Right lobe of liver (tissue), 6 donors: Measurements from ENCODE around the gene AMMECR1L. TPM values are rescaled to one million over a fixed set of nuclear protein-coding genes. Genes with fewer than 3 reads are reported as not detected.
"Not testable (repeated sequence)": the region's sequence is repeated elsewhere in the genome, so short reads cannot be mapped to it uniquely, and the experiment has no call there.

Experiments used
- ATAC-seq, 4 donors: fragments of 200-7000 bp; cut with Tn5 transposase; one replicate each; pipeline ENCODE4 v1.9.1; 2020; ENCODE audit warnings: mild to moderate bottlenecking in 4 of 4, moderate library complexity in 4 of 4
- DNase-seq, 3 donors: peaks; one replicate each; pipeline ENCODE4 v3.0.0-alpha.2; 2020
- H3K27ac ChIP-seq, 3 donors: fragments of 200-600 bp; one replicate each; pipeline ENCODE4 v1.8.0; 2022
- H3K27me3 ChIP-seq, 2 donors: fragments of 200-600 bp; one replicate each; pipeline ENCODE4 v1.8.0; 2022
- H3K36me3 ChIP-seq, 4 donors: fragments of 200-600 bp; sonication (generic) in 1 of 4; one replicate each; pipeline versions ENCODE4 v1.5.1 to v1.8.0; 2017 to 2022; ENCODE audit warnings: control low read depth in 1 of 4
- H3K4me1 ChIP-seq, 4 donors: fragments of 200-600 bp; sonication (generic) in 1 of 4; one replicate each; pipeline versions ENCODE4 v1.5.1 to v1.8.0; 2017 to 2022; ENCODE audit warnings: control low read depth in 1 of 4
- H3K4me3 ChIP-seq, 3 donors: fragments of 200-600 bp; one replicate each; pipeline ENCODE4 v1.8.0; 2022
- H3K9me3 ChIP-seq, 4 donors: fragments of 200-600 bp; sonication (generic) in 1 of 4; one replicate each; pipeline versions ENCODE4 v1.5.1 to v1.8.0; 2017 to 2022; ENCODE audit warnings: control low read depth in 1 of 4
- POLR2A ChIP-seq: fragments of 450-650 bp; IDR thresholded peaks from one replicate; pipeline ENCODE4 v1.6.1; 2017; ENCODE audit warnings: antibody characterized with exemption, mild to moderate bottlenecking
- WGBS: methylation state at CpG from one replicate; pipeline ENCODE4 v1.1.6; 2018; ENCODE audit warnings: low coverage, low lambda C conversion rate; ENCODE audit not compliant: insufficient coverage; ENCODE audit errors: missing lambda C conversion rate; 5-methylcytosine and 5-hydroxymethylcytosine counted together
- intact Hi-C, 2 donors: fragments of 100-400 bp; cut with DNase I; formaldehyde crosslinking; loops; one replicate each; pipeline versions ENCODE4 v1.11.2 to v1.14.1; 2022
- total RNA-seq, 6 experiments: library from RNA; depleted of rRNA in 2 of 6; stranded (reverse); fragments of >200 nt in 2 of 6; fragmentation: NEBNext Ultra II Directional in 3 of 6; extraction: Animal tissue kit (Norgen Biotek cat#: 25700) in 3 of 6; gene quantifications; one replicate each; pipeline versions ENCODE4 v1.1.0 to v1.2.4, GENCODE V29; 2016 to 2023
- TF ChIP-seq, protein P1 (sequence below), 4 donors: fragments of 200-600 bp in 3 of 4; fragments of 450-650 bp in 1 of 4; IDR thresholded peaks; one replicate each; pipeline versions ENCODE4 v1.5.1 to v1.8.0; 2016 to 2022; ENCODE audit warnings: antibody characterized with exemption in 4 of 4, mild to moderate bottlenecking in 2 of 4
- donor health status: DM: no; HTN: yes; CAD: no.
- donor health status: DM: no; HTN: no; CAD: no.
- donor health status: DM: no; HTN: no; CAD: no.
- donor health status: DM: no; HTN: yes; CAD: no.
- donor health status: DM: no; HTN: yes; CAD: no.

The AMMECR1L gene
- total RNA-seq, 6 experiments from 2014 or later: 5.3 to 7.6 (median 6.7) TPM

DNA sequence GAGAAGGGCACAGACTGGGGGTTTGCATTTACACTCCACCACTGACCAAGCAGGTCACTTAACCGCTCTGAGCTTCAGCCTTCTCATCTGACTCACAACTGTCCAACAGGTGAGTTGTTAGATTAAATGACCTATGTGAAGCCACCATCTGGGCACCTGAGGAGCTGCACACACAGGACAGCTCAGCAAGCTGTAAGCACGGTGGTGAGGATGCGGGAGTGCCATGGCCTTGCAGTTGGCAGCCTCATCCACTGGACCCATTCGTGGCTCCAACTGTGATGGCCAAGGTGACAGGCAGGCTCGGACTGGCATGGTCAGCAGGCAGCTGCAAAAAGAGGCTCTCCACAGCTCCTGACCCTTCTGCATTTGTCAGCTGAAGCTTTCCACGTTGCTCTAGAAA is 23.3 kb upstream of the AMMECR1L start:
- Histone ChIP-seq H3K27me3 (no peaks in the 10 kb centered on the region), H3K27ac (no peak overlapping the region), H3K36me3 (no peaks in the 10 kb centered on the region), H3K4me3 (no peak overlapping the region), H3K4me1 (no peaks in the 10 kb centered on the region), H3K9me3 (no peaks in the 10 kb centered on the region)
- WGBS: 57% methylated on average over 3 of the region's 6 CpGs
- ATAC-seq (peak; percentile 31 to 70 (median 50)), DNase-seq (no peak)
- intact Hi-C loops: no loop called here
- TF ChIP-seq POLR2A: no peak
- TF ChIP-seq, protein P1, sequence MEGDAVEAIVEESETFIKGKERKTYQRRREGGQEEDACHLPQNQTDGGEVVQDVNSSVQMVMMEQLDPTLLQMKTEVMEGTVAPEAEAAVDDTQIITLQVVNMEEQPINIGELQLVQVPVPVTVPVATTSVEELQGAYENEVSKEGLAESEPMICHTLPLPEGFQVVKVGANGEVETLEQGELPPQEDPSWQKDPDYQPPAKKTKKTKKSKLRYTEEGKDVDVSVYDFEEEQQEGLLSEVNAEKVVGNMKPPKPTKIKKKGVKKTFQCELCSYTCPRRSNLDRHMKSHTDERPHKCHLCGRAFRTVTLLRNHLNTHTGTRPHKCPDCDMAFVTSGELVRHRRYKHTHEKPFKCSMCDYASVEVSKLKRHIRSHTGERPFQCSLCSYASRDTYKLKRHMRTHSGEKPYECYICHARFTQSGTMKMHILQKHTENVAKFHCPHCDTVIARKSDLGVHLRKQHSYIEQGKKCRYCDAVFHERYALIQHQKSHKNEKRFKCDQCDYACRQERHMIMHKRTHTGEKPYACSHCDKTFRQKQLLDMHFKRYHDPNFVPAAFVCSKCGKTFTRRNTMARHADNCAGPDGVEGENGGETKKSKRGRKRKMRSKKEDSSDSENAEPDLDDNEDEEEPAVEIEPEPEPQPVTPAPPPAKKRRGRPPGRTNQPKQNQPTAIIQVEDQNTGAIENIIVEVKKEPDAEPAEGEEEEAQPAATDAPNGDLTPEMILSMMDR (IDR thresholded peaks at IDR 0.05): no peak

DNA sequence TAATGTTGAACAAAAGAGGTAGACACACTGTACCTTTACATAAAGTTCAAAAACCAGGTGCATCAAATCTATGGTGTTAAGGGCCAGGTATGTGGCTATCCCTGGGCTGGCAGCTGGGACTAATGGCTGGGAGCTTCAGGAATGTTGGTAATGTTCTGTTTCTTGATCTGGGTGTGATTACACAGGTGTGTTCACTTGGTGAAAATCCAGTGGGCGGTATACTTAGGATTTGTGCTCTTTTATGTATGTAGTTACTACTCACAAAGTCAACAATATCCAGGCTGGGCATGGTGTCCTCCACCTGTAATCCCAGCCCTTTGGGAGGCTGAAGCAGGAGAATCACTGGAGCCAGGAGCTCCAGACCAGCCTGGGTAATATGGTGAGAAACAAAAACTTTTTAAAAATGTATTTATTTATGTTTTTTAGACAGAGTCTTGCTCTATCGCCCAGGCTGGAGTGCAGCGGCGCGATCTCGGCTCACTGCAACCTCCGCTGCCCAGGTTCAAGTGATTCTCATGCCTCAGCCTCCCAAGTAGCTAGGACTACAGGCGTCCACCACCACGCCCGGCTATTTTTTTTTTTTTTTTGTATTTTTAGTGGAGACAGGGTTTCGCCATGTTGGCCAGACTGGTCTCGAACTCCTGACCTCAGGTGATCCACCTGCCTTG is 22.1 kb upstream of the AMMECR1L start:
- H3K9me3 ChIP-seq, intact Hi-C loops, H3K4me3 ChIP-seq, DNase-seq, H3K4me1 ChIP-seq, H3K36me3 ChIP-seq, ATAC-seq, H3K27me3 ChIP-seq, H3K27ac ChIP-seq: not testable (repeated sequence)
- WGBS: 94% methylated on average over 9 of the region's 12 CpGs

DNA sequence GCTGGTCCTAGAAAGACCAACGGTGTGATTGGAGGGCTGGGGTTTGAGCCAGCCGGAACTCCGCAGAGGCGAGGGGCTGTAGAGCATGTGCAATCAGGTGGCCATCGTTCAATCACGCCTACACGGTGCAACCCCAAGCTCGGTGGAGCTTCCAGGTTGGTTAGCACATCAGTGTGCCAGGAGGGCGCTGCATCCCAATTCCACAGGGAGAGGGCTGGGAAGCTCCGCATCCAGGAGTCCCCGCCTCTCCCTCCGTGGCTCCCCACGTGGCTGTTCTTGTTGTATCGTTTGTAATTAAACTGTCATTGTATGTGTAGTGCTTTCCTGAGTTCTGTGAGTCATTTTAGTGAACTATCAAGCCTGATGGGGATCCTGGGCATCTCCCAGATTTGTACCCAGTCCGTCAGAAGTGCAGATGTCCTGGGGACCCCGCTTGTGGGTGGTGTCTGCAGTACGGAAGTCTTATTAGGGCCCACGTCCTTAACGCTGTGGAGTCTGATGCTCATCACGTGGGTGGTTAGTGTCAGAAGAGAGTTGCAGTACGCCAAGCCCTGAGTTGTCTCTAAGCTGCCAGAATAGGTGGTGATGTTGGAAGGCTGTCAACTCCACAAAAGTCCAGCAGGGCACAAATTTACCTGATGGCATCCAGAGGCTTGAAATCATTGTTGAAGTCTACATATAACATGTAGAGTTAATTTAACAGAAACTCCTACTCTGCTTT is 20.6 kb upstream of the AMMECR1L start:
- H3K27me3 ChIP-seq: no peaks in the 10 kb centered on the region
- no peaks in the 10 kb centered on the region for H3K36me3 ChIP-seq
- intact Hi-C loops: no loop called here
- H3K9me3 ChIP-seq: no peaks in the 10 kb centered on the region
- ATAC-seq (peak; percentile 39 to 76 (median 60)), DNase-seq (peak in 1 of 3 donors; percentile 55)
- H3K4me3 ChIP-seq: no peak overlapping the region
- H3K4me1 ChIP-seq: no peaks in the 10 kb centered on the region
- no peak overlapping the region for H3K27ac ChIP-seq
- 30% methylated on average over 5 of the region's 21 CpGs for WGBS
- no peak for TF ChIP-seq POLR2A
- TF ChIP-seq, protein P1 (IDR thresholded peaks at IDR 0.05): no peak

DNA sequence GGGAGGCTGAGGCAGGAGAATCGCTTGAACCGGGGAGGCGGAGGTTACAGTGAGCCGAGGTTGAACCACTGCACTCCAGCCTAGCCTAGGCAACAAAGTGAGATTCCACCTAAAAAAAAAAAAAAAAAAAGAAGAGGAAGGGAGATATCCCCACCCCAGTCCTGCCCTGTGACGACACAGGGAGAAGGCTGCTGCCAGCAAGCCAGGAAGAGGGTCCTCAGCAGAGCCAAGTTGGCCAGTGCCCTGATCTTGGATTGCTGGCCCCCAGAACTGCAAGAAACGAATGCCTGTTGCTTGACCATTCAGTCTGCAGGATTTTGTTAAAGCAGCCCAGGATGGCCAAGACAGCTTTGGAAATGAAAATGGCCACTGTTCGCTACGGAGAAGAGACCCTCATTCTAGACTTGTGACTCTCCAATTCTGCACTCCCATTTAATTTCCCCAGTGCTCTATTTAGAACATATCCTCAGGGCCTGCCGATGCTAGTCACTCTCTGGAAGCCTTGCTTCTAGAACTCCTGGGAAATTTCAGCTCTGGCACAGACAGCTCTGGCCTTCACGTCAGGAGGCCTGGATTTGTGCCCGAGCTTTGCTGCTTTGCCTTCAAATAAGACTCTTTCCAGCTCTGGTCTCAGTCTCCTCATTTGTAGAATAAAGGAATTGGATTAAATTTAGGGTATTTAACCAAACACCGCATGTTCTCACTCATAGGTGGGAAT is 15.7 kb upstream of the AMMECR1L start:
- H3K4me1 ChIP-seq: peaks cover 0 to 11% (median 0%) of the 10 kb centered on the region in 4 donors
- no peaks in the 10 kb centered on the region for H3K9me3 ChIP-seq
- no peaks in the 10 kb centered on the region for H3K36me3 ChIP-seq
- no peak overlapping the region for H3K4me3 ChIP-seq
- peak in 2 of 4 donors; percentile 19 to 27 for ATAC-seq
- TF ChIP-seq POLR2A: no peak
- TF ChIP-seq, protein P1 (IDR thresholded peaks at IDR 0.05): no peak
- peak in 2 of 3 donors; percentile 44 to 76 for DNase-seq
- no peaks in the 10 kb centered on the region for H3K27me3 ChIP-seq
- H3K27ac ChIP-seq: peak overlapping the region in 1 of 3 donors; percentile 29
- intact Hi-C loops: no loop called here
- 63% methylated on average over 7 of the region's 12 CpGs for WGBS
